ENCODE results near the gene COL4A3. TPM values are rescaled to one million over a fixed set of nuclear protein-coding genes. Genes with fewer than 3 reads are reported as not detected.

COL4A3 gene
- total RNA-seq, 1 experiment from 2014 or later = 0.12 TPM

DNA sequence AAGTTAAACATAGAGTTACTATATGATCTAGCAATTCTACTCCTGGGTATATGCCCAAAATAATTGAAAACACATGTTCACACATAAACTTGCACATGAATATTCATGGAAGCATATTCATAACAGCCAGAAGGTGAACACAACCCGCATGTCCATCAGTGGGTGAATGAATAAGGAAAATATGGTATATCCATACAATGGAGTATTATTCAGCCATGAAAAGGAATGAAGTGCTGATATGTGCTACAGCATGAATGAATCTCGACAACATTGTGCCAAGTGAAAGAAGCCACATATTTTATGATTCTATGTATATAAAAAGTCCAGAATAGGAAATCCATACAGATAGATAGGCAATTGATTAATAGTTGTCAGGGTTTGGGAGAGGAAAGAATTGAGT is 16.3 kb upstream of the COL4A3 start:
- no peaks in the 10 kb centered on the region for H3K36me3 Mint-ChIP-seq (ENCODE audit: insufficient read depth, unreplicated experiment)
- ChIA-PET POLR2A (no interaction called here), CTCF (no interaction called here)
- no peak overlapping the region for H3K4me3 Mint-ChIP-seq (ENCODE audit: unreplicated experiment)
- H3K9me3 Mint-ChIP-seq (ENCODE audit: unreplicated experiment) = no peaks in the 10 kb centered on the region
- H3K27ac Mint-ChIP-seq (ENCODE audit: low read depth, unreplicated experiment) = no peak overlapping the region
- no TSS peak for BruUV-seq (replicated peaks)
- TF ChIP-seq, protein P1, sequence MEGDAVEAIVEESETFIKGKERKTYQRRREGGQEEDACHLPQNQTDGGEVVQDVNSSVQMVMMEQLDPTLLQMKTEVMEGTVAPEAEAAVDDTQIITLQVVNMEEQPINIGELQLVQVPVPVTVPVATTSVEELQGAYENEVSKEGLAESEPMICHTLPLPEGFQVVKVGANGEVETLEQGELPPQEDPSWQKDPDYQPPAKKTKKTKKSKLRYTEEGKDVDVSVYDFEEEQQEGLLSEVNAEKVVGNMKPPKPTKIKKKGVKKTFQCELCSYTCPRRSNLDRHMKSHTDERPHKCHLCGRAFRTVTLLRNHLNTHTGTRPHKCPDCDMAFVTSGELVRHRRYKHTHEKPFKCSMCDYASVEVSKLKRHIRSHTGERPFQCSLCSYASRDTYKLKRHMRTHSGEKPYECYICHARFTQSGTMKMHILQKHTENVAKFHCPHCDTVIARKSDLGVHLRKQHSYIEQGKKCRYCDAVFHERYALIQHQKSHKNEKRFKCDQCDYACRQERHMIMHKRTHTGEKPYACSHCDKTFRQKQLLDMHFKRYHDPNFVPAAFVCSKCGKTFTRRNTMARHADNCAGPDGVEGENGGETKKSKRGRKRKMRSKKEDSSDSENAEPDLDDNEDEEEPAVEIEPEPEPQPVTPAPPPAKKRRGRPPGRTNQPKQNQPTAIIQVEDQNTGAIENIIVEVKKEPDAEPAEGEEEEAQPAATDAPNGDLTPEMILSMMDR (IDR thresholded peaks at IDR 0.05; ENCODE audit: unreplicated experiment) = no peak
- intact Hi-C loops (cut with micrococcal nuclease) = no loop called here
- DNase-seq (ENCODE audit: unreplicated experiment) = no peak
- H3K27me3 Mint-ChIP-seq (ENCODE audit: insufficient read depth, unreplicated experiment) = no peaks in the 10 kb centered on the region
- no peaks in the 10 kb centered on the region for H3K4me1 Mint-ChIP-seq (ENCODE audit: insufficient read depth, unreplicated experiment)

DNA sequence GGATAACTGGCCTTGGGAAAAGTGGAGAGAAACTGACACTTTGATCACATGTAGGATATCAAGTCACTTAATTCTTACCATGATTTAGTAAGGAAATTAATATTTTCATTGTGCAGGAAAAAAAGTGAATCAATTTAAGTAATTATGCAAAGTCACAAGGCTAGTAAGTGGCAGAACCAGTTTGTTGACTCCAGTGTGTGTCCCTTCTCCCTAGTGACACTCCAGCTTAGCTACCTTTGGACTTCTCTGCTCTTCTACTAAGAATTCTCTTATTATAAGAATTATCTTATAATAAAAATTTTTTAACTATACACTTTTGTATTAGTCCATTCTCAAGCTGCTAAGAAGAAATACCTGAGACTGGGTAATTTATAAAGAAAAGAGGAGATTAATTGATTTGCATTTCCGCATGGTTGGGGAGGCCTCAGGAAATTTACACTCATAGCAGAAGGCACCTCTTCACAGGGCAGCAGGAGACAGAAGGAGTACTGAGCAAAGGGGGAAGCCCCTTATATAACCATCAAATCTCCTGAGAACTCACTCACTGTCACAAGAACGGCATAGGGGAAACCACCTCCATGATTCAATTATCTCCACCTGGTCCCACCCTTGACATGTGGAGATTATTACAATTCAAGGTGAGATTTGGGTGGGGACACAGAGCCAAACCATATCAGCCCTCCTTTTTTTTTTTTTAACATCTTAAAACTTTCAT is 14.0 kb upstream of the COL4A3 start:
- Mint-ChIP-seq H3K4me1 (ENCODE audit: insufficient read depth, unreplicated experiment) (peaks cover 6% of the 10 kb centered on the region), H3K9me3 (ENCODE audit: unreplicated experiment) (no peaks in the 10 kb centered on the region), H3K36me3 (ENCODE audit: insufficient read depth, unreplicated experiment) (no peaks in the 10 kb centered on the region), H3K27ac (ENCODE audit: low read depth, unreplicated experiment) (no peak overlapping the region), H3K27me3 (ENCODE audit: insufficient read depth, unreplicated experiment) (peaks cover under 1% of the 10 kb centered on the region), H3K4me3 (ENCODE audit: unreplicated experiment) (no peak overlapping the region)
- ChIA-PET POLR2A (no interaction called here), CTCF (interaction anchor here (0.8 kb wide), 1 partner anchor 14 kb away, joined by 3 read pairs; the partner anchor contains the start of gene COL4A4)
- BruUV-seq (replicated peaks) = no TSS peak
- intact Hi-C loops (cut with micrococcal nuclease) = no loop called here
- TF ChIP-seq, protein P1 (IDR thresholded peaks at IDR 0.05; ENCODE audit: unreplicated experiment) = no peak
- no peak for DNase-seq (ENCODE audit: unreplicated experiment)

DNA sequence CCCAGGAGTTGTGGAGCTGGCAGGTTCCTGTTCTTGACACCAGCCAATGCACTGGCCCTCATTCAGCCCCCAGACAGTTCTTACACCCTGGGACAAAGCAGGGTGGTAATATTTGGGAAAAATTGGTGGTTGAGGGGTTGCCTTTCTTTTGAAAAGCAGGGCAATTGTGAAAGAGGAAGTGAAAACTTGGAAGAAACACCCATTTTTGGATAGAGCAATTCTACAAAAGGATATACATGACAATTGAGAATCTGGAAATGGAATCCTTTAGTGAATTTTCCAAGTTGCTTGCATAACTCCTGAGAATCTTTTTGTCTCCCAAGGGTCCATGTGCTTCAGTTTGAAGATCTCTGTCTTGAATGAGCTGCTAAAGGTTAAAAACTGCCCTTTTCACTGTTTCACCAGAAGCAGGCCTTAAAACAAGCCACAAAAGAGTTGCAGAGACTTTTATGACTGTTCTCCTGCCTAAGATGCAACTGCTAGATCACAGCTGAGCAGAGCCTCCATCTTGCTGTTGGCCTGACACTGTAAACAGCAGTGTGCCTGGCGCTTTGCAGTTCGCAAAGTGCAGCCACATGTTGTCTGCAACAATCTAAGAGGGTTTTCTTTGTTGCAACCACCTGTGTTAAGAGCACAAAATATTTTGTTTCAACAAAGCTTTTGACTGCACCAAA is 12.2 kb upstream of the COL4A3 start:
- POLR2A ChIA-PET = interaction anchor here (1.2 to 1.5 kb wide), 2 partner anchors 10 to 86 kb away, joined by 3 read pairs; no protein-coding TSS in a partner anchor
- H3K36me3 Mint-ChIP-seq (ENCODE audit: insufficient read depth, unreplicated experiment) = no peaks in the 10 kb centered on the region
- BruUV-seq (replicated peaks) = no TSS peak
- no peak overlapping the region for H3K4me3 Mint-ChIP-seq (ENCODE audit: unreplicated experiment)
- H3K27ac Mint-ChIP-seq (ENCODE audit: low read depth, unreplicated experiment) = no peak overlapping the region
- H3K9me3 Mint-ChIP-seq (ENCODE audit: unreplicated experiment) = no peaks in the 10 kb centered on the region
- H3K27me3 Mint-ChIP-seq (ENCODE audit: insufficient read depth, unreplicated experiment) = peaks cover 19% of the 10 kb centered on the region
- CTCF ChIA-PET = interaction anchor here (0.6 kb wide), 1 partner anchor 22 kb away, joined by 6 read pairs; no protein-coding TSS in a partner anchor
- intact Hi-C loops (cut with micrococcal nuclease) = no loop called here
- TF ChIP-seq, protein P1 (IDR thresholded peaks at IDR 0.05; ENCODE audit: unreplicated experiment) = no peak
- DNase-seq (ENCODE audit: unreplicated experiment) = no peak
- H3K4me1 Mint-ChIP-seq (ENCODE audit: insufficient read depth, unreplicated experiment) = peaks cover 6% of the 10 kb centered on the region

DNA sequence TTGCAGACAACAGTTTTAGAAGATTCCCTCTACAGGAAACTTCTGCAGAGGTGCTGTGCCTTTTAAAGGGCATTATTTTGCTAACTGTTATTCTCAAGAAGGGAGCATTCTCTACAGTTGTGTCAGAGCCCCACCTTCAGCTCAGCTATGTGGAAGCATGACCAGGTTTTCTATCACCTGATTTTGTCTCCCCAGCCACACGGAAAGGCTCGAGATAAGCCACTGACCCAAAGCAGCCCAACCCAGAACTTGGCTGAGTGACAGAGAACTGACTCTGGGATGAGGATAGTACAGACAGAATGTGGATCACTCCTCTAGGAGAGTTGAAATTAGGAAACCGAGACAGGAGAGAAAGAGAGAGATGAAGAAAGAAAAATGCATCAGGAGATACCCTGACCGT is 11.1 kb upstream of the COL4A3 start:
- Mint-ChIP-seq H3K27me3 (ENCODE audit: insufficient read depth, unreplicated experiment) (peaks cover 22% of the 10 kb centered on the region), H3K9me3 (ENCODE audit: unreplicated experiment) (no peaks in the 10 kb centered on the region), H3K27ac (ENCODE audit: low read depth, unreplicated experiment) (no peak overlapping the region), H3K4me3 (ENCODE audit: unreplicated experiment) (no peak overlapping the region), H3K4me1 (ENCODE audit: insufficient read depth, unreplicated experiment) (peaks cover 6% of the 10 kb centered on the region), H3K36me3 (ENCODE audit: insufficient read depth, unreplicated experiment) (no peaks in the 10 kb centered on the region)
- no TSS peak for BruUV-seq (replicated peaks)
- intact Hi-C loops (cut with micrococcal nuclease) = no loop called here
- TF ChIP-seq, protein P1 (IDR thresholded peaks at IDR 0.05; ENCODE audit: unreplicated experiment) = no peak
- CTCF ChIA-PET = no interaction called here
- DNase-seq (ENCODE audit: unreplicated experiment) = no peak
- POLR2A ChIA-PET = interaction anchor here (1.2 to 1.5 kb wide), 2 partner anchors 9 to 85 kb away, joined by 3 read pairs; no protein-coding TSS in a partner anchor

Measured in MCF 10A (cell line).